Smooth muscle cell (in vitro differentiated cells): ENCODE data around the gene PYY. TPM values are rescaled to one million over a fixed set of nuclear protein-coding genes. Genes with fewer than 3 reads are reported as not detected.

ENCODE experiments used
- DNase-seq: peaks from one replicate; lab custom pipeline; 2025; ENCODE audit not compliant: unreplicated experiment; lab: John Stamatoyannopoulos, UW
- H2AFZ ChIP-seq: fragments of 200-600 bp; sonication (generic); 2 replicates; pipeline ENCODE4 v1.6.0; 2016; ENCODE audit warnings: antibody characterized with exemption, low read depth, mild to moderate bottlenecking
- H3F3A ChIP-seq: fragments of 200-600 bp; sonication (generic); 2 replicates; pipeline ENCODE4 v1.6.0; 2017; ENCODE audit warnings: antibody characterized with exemption, low read depth
- H3K27ac ChIP-seq: fragments of 200-600 bp; sonication (generic); 2 replicates; pipeline ENCODE4 v1.5.1; 2016; ENCODE audit warnings: low read depth, mild to moderate bottlenecking
- H3K27me3 ChIP-seq: fragments of 200-600 bp; sonication (generic); 2 replicates; pipeline ENCODE4 v1.6.1; 2016; ENCODE audit warnings: low read depth, mild to moderate bottlenecking
- H3K36me3 ChIP-seq: fragments of 200-600 bp; sonication (generic); 2 replicates; pipeline ENCODE4 v1.5.1; 2016; ENCODE audit warnings: low read depth
- H3K4me1 ChIP-seq: fragments of 200-600 bp; sonication (generic); 2 replicates; pipeline ENCODE4 v1.5.1; 2016; ENCODE audit warnings: low read depth
- H3K4me2 ChIP-seq: fragments of 200-600 bp; sonication (generic); 2 replicates; pipeline ENCODE4 v1.6.0; 2016; ENCODE audit warnings: mild to moderate bottlenecking
- H3K4me3 ChIP-seq: fragments of 200-600 bp; sonication (generic); 2 replicates; pipeline ENCODE4 v1.5.1; 2016; ENCODE audit warnings: mild to moderate bottlenecking
- H3K79me2 ChIP-seq: fragments of 200-600 bp; sonication (generic); 2 replicates; pipeline ENCODE4 v1.6.0; 2016; ENCODE audit warnings: low read depth, mild to moderate bottlenecking
- H3K9ac ChIP-seq: fragments of 200-600 bp; sonication (generic); 2 replicates; pipeline ENCODE4 v1.6.0; 2016; ENCODE audit warnings: low read depth
- H3K9me3 ChIP-seq: fragments of 200-600 bp; sonication (generic); replicated peaks from 2 replicates; pipeline ENCODE4 v1.5.1; 2016; ENCODE audit warnings: low read depth
- H4K20me1 ChIP-seq: fragments of 200-600 bp; sonication (generic); 2 replicates; pipeline ENCODE4 v1.6.0; 2016; ENCODE audit warnings: low read depth
- WGBS: methylation state at CpG from one replicate; pipeline ENCODE4 v1.1.7; 2016; ENCODE audit warnings: low lambda C conversion rate; 5-methylcytosine and 5-hydroxymethylcytosine counted together
- polyA plus RNA-seq: library from polyadenylated mRNA; unstranded; fragments of >200 nt; fragmentation: Nextera tagmentation; extraction: Ambion mirVana; gene quantifications from 2 replicates; pipeline ENCODE4 v1.2.1, GENCODE V29; 2016
- total RNA-seq: library from RNA; depleted of rRNA; stranded (reverse); fragments of >200 nt; gene quantifications from 2 replicates; pipeline ENCODE4 v1.2.3, GENCODE V29; 2014
- TF ChIP-seq, protein P1 (sequence below): fragments of 200-600 bp; sonication (generic); IDR thresholded peaks from 2 replicates; pipeline ENCODE4 v1.5.1; 2017; ENCODE audit warnings: borderline replicate concordance, mild to moderate bottlenecking, antibody characterized with exemption; ENCODE audit not compliant: insufficient read depth, poor library complexity, severe bottlenecking

The PYY gene
- total and polyA plus RNA-seq, 2 experiments from 2014 or later: not detected

DNA sequence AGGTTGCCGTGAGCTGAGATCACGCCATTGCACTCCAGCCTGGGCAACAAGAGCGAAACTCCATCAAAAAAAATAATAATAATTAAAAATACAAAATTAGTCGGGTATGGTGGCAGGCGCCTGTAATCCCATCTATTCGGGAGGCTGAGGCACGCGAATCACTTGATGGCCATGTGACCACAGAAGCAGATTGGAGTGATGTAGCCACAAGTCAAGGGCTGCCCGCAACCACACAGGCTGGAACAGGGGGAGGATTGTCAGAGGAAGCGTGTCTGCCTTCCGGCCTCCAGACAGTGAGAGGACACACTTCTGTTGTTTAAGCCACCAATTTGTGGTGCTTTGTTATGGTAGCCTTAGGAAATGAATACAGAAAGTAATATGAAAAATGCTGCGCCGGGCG lies 38.9 kb upstream of the PYY start:
- TF ChIP-seq, protein P1, sequence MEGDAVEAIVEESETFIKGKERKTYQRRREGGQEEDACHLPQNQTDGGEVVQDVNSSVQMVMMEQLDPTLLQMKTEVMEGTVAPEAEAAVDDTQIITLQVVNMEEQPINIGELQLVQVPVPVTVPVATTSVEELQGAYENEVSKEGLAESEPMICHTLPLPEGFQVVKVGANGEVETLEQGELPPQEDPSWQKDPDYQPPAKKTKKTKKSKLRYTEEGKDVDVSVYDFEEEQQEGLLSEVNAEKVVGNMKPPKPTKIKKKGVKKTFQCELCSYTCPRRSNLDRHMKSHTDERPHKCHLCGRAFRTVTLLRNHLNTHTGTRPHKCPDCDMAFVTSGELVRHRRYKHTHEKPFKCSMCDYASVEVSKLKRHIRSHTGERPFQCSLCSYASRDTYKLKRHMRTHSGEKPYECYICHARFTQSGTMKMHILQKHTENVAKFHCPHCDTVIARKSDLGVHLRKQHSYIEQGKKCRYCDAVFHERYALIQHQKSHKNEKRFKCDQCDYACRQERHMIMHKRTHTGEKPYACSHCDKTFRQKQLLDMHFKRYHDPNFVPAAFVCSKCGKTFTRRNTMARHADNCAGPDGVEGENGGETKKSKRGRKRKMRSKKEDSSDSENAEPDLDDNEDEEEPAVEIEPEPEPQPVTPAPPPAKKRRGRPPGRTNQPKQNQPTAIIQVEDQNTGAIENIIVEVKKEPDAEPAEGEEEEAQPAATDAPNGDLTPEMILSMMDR: no peak
- Histone ChIP-seq H3K27me3 (peaks cover 30% of the 10 kb centered on the region), H3K9ac (no peak overlapping the region), H3K36me3 (no peaks in the 10 kb centered on the region), H4K20me1 (no peaks in the 10 kb centered on the region), H3K4me1 (no peaks in the 10 kb centered on the region), H3K9me3 (no peaks in the 10 kb centered on the region), H2AFZ (no peak overlapping the region), H3K4me3 (no peak overlapping the region), H3K79me2 (no peaks in the 10 kb centered on the region), H3K4me2 (no peak overlapping the region), H3F3A (no peaks in the 10 kb centered on the region), H3K27ac (no peak overlapping the region)
- WGBS: 93% methylated on average over 14 of the region's 14 CpGs
- DNase-seq: no peak

DNA sequence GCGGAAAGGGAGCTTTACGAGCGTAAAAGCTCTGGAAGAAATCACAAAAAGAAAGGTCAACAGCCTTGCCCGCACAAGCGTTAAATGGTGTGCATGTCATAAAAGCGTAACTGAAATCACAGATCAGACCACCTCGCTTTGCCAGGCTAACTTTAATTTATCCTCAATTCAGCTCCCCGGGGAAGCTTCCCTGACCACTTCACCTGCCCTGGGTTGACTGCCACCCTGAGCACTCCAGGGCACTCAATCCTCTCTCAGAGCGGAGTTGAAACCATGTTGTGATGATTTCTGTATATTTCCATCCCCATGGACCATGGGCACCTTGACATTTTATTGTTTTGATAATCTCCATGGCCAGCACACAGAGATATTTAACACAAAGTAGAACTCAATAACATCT lies 34.6 kb upstream of the PYY start:
- Histone ChIP-seq H3K4me2 (no peak overlapping the region), H3K4me3 (no peak overlapping the region), H3K4me1 (peaks cover 12% of the 10 kb centered on the region), H3K9me3 (no peaks in the 10 kb centered on the region), H3K9ac (no peak overlapping the region), H3K36me3 (no peaks in the 10 kb centered on the region), H3K27ac (no peak overlapping the region), H4K20me1 (no peaks in the 10 kb centered on the region), H3K27me3 (peaks cover 47% of the 10 kb centered on the region), H3F3A (no peaks in the 10 kb centered on the region), H3K79me2 (no peaks in the 10 kb centered on the region), H2AFZ (no peak overlapping the region)
- TF ChIP-seq, protein P1: no peak
- no peak for DNase-seq
- 91% methylated on average over 9 of the region's 9 CpGs for WGBS

DNA sequence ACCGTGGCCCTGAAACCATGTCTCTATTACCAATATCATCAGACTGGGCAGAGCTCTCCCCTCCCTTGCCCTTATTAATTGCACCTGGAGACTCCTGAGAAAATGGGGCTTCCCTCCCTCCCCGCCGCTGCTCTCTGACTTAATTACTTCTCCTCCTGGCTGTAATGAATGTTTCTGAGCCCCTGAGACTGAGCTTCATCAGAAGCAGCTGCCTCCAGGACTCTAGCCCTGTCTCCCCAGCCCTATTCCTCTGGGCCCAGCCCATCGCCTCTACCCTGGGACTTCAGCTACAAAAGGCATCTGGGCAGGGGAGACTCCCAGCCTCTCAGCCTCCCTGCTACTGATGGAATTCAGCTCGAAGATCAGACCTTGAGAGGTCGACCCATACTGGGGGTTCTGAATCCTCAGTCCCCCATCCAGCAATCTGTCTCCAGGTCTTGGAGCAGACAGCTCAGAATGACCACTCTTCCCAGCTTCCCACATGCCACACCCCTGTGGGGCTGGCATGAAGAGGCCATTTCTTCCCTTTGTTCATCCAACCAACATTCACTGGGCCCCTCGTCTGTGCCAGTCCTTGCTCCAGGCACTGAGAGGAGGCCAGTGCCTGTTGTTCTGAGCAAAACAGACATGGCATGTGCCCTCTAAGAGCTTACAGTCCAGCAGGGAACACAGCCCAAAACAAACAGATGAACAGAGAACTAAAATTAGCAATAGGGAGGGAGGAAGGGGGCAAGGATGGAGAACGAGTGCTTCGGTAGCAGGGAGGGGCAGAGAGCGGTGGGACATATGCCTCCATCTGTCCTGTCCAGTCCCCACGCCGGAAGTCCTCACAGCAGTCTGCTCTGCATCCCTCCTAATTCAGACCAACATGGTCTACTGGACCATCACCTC lies 33.6 kb upstream of the PYY start:
- Histone ChIP-seq H3K4me2 (no peak overlapping the region), H3K9me3 (no peaks in the 10 kb centered on the region), H3K9ac (no peak overlapping the region), H3K27me3 (peaks cover 56% of the 10 kb centered on the region), H3K36me3 (no peaks in the 10 kb centered on the region), H3K4me3 (no peak overlapping the region), H4K20me1 (no peaks in the 10 kb centered on the region), H3K79me2 (no peaks in the 10 kb centered on the region), H3F3A (no peaks in the 10 kb centered on the region), H3K27ac (no peak overlapping the region), H3K4me1 (peaks cover 12% of the 10 kb centered on the region), H2AFZ (no peak overlapping the region)
- TF ChIP-seq, protein P1: no peak
- WGBS: 81% methylated on average over 12 of the region's 12 CpGs
- DNase-seq: no peak
